ENCODE data around the gene SVIL.
"Not testable (repeated sequence)": the region's sequence is repeated elsewhere in the genome, so short reads cannot be mapped to it uniquely, and the experiment has no call there.

The SVIL gene

DNA sequence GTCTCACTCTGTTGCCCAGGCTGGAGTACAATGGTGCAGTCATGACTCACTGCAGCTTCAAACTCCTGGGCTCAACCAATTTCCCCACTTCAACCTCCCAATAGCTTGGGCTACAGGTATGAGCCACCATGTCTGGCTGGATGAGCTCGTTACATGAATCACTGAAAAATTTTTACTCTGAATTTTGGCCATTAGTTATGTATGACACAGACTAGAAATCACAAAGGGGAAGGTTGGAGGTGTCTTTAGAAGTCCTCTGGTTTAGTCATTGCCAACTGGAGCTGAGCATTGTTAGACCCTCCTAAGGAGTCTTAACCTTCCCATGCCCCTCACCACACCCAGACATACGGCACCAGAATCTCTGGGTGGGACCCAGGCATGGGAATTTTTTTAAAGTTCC, 34.7 kb downstream of the SVIL start:
- DNase-seq, result no peak

DNA sequence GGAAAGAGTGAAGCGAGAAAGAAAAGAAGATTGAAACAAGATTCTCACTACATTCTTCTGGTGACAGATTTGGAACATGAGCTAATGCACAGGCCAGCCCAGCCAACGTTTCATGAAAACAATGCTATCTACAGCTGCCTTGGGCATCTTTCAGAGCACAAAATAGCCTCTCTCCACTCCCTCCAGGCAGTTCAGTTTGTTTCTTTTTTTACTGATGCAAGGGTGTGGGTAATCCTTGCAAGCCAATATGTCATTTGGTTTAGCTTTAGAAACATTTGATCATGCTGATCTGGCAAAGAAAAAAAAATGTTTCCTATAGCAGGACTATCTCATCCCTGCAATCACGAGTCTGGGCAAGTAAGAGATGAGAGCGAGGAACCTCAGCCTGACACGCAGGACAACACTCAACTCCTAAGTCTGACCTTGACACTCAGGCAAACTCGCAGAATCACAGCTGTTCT, 35.9 kb downstream of the SVIL start:
- DNase-seq, result no peak

DNA sequence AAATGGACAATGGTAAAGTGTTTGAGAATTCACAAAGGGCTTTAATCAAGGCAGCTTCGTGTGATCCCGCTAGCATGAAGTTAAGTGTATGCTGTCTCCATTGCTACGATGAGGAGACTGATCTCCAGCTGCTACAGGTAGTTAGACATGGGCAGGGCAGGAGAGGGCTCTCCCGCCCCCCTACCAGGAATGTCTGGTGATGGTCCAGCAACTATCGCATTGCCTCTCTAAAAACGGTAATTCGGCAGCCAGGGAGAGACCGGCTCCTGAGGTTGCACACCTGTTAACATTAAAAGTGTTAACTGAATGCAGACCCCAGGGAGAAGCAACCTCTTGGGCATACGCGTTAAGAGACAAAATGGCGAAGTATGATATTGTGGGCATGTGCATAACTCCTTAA, 37.9 kb downstream of the SVIL start:
- no peak for DNase-seq

DNA sequence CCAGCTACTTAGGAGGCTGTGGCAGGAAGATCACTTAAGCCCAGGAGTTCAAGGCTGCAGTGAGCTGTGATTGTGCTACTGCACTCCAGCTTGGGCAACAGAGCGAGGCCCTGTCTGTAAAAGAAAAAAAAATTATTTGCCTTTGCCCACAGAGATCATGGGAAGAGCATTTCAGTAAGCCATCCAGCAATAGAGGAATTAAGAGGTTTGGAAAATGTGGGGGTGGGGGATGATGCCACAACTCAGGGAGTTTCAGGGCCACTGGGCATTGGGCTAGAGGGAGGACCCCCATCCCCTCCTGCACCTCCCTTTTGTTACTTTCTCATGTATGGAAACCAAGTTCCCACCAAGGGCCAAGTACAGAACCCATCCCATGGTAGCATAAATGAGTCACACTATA, 38.4 kb downstream of the SVIL start:
- no peak for DNase-seq

DNA sequence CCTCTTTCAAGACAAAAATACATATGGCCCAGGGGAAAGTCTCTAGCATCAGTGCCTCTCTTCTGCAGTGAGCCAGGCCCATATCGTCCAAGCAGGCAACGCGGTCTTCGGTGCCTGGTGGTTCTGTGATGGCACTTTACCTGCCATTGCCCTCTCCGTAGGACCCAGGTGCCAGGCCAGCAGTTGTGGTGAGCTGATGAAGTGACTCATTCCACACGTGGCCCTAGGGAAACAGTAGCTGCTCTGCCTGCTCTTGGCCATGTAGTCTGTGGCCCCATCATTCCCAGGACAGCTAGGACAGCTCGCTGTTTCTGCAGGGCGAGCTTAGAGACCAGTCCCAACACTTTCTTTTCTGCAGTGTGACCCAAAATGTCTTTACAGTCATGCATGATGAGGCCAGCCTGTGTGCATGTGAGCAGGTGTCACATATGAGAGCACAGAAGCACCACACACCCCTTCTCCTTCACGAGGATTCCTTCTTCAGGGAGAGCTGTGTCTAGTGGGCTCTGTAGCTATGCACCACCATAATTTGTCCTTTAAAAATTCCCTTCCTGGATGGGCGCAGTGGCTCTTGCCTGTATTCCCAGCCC, 39.0 kb downstream of the SVIL start:
- DNase-seq, result no peak

DNA sequence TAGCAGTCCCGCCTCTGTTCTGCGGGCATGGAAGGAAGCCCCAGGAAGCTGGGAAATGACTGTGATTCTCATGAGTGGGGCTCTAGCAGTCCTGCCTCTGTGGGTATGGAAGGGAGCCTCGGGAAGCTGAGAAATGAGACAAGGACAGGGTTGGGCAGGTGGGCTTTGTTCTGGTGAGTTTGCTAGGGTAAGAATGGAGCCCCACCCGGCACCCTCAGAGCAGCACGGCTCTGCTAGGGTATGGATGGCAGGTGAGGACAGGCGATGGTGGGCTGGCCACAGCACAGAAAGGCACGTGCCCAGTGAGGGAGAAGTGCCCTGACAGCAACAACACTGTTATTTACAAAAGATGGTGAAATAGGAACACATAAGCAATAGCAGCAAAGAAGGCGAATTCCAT, 39.6 kb downstream of the SVIL start:
- no peak for DNase-seq

DNA sequence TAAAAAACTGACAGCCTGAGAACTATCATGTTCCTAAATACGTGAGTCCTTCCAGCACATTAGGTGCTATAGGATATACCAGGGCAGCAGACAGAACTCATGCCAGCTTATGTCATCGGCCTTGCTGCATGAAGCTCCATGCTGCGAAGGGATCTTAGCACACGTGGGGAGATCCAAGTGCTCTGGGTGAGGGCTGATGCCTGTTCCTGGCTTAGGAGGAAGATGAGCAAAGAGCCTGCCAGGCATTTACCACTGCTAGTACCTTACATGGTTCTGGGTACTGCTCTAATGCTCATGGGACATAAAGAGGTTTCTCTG, 43.2 kb downstream of the SVIL start:
- DNase-seq, result no peak

DNA sequence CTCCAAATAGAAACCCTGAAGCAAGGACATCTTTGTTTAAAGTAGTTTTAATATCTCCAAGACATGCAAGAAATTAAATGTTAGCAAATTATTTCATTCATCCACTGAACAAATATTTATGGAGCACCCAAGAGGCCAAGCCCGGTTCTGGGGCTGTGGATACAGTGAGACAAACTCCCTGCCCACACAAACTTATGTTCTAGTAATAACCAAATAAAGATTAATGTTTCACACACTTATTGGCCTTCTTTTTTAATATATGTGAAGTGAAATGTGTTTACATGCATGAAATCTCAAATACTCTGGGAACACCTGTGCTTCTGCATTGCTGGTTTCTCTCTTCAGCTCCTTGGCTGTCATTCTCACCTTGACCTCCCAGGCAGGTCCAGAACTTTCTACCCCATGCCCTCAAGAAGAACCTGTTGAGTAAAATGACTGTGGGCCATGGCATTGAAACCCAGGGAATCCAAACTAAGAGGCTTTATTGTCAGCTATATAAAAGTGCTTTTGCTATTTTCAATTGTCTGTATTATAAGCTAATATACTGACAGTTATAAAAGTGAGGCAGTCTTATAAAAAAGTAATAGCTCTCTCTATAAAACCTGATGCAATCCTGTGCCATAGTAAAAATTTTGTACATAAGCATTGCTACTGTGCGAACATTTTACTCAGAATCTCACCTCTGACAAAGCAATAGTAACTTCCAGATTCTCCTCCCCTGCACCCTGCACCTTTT, 43.7 kb downstream of the SVIL start:
- DNase-seq, result no peak

DNA sequence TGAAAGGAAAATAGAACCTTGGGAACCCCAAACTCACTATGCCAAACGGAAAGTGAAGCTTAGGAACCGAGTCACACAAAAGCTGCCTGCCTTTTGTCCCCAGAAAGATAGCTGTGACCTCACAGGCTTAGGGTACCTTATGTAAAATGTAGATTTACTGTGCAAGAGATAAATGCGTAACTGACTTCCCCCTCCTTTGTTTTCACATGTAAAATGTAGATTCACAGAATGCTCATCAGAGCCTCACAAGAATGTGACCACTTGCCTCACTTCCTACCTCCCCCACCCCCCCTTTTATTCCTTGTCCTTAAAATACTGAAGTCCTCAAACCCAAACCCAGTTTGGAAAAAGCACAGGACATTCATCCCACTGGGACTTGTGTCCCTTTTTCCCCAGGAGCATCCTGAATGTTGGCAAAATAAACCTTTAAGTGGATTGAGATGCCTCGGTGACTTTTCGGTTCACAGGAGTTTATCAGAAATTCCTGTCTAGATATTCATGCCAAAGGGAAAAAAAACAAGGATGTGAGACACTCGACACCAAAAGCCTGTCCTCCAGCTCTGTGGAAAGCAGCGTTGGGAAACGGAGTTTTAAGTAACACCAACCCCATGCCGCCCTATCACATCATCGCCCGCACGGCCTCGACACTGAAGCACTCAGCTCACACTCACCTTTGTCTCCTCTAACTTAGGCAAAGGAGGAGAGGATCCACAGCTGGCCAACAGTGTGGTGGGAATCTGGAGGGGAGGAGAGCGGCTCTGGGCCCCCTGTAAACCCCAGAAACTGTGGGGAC, 45.9 kb downstream of the SVIL start:
- no peak for DNase-seq

DNA sequence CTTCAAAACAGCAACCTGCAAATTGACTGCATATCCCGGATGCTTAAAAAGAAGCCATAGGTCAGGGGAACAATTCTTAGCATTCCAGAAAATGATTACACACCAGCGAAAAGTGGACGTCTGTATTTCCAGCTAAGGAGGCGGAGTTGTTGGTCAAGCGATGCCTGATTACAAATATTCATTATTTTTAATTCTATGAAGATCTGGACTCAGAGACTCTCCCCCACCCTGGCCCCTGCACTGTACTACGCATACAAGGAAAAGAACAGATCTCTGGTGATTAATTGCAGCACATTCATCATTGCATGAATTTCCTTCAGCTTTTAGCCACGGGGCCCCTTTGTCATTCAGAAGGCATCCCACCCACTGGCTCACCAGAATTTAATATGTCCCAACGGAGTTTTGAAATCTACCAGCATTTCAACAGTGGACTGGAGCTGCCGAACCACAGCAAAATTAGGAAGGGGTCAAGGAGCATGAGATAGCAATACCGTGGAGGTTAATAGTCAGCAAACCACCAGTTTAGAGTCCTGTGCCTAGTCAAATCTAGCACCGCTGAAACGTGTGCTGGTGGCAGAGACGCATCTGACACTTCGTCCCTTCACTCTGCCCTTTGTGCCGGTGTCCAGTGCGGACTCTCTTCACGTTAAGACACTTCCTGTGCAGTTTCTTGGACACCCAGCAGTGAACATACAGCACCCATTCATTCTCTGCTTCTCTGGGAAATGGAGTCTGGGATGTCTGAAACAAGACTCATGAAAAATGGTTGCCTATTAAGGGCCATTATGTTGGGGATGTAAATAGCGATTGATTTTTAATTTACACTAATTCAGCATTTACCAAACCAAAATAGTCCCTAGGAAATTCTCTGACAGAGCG, 46.8 kb downstream of the SVIL start:
- DNase-seq, result not testable (repeated sequence)

DNA sequence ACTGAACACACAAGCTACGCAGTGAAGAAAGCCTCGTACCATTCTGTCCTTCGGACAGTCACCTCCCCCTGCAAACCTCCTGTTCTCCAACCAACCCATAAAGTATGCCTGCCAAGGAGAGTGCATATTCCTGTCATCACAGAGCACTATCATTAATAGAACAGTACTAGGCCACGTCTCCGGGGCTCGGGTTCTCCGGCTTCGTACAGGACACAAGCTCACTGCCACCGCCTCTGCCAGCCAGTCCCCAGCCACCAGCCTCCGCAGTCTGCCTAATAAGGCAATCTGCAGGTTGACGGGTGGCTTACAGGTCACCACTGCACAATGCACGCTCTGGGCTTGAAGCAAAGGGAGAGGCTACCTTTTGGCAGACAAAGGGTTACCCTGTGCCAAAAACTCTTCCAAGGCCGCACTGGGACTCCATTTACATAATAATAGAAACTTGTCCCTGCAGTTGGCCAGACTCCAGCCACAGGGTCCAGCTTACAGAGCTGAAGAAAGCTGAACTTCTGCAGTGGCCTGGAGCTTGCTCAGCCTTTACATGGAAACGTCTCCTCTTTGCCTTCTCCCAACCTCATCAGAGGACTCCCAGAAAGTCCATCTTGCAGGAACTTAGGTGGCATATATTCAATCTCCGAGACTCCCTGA, 47.5 kb downstream of the SVIL start:
- DNase-seq, result not testable (repeated sequence)

DNA sequence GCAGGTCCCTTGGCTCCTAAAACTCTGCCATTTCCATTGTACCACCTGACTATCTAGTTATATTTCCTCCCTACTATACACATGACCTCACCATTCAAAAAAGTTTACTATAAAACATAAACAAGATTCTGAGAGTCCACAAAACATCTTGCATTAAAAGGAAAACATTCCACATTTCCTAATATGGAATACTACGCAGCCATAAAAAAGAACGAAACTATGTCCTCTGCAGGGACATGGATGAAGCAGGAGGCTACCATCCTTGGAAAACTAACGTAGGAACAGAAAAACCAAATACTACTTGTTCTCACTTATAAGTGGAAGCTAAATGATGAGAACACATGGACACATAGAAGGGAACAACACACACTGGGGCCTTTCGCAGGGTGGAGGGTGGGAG, 48.3 kb downstream of the SVIL start:
- no peak for DNase-seq

DNA sequence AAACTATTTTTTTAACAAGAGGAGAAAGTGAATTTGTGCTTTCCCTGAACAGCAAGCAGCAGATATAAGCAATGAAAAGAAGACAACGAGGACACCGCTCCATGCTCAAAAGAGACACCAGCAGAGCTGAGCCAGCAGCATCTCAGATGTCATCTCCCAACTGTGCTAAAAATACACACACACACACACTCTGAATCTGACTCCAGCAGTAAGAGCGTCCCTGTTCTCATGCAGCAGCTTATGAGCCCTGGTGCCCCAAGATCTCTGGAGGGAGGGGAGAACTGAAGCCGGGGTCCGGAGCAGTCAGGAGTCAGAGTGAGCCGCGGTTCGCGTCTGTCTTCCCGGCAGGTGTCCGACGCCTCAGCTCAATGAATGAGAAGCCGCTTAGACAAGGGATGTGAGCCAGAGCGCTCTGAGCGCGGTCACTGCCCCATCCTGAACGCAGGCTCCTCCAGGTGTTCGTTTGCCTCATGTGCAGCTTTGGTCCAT, 49.2 kb downstream of the SVIL start:
- no peak for DNase-seq

DNA sequence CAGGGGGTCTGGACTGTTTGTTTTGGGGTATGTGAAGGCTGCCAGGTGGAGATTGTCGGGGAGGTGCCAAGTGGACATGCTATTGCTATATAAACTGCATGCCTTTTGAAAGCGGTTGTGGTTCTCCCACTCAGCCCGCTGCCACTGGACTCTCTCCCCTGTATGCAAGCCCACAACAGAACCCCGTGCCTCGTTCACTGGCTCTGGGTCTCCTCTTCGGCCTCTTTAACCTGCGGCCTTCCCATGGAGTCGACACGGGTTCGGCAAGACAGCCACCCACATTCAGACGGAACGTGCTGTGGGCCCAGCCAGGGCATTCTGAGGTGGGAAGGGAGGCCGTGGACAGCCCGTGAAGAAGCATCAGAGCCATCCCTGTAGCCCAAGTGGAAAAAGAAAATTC, 50.3 kb downstream of the SVIL start:
- no peak for DNase-seq

DNA sequence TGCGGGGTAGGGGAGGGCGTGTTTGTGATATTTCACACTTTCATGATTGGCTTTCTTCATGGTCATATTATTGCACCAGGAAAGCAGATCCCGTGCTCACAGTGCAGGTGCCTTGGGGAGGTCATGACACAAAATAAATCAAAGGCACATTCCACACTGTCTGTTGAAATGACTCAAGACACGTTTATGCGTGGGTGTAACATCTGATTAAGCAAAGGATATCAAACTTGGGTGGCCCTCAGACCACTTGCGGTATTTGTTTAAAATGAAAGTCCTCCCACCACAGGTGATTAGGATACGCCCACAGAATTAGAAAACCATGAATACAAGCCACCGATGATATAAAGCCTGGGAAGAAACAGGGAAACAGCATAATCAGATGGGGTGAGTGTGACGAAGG, 51.1 kb downstream of the SVIL start:
- DNase-seq, result no peak

DNA sequence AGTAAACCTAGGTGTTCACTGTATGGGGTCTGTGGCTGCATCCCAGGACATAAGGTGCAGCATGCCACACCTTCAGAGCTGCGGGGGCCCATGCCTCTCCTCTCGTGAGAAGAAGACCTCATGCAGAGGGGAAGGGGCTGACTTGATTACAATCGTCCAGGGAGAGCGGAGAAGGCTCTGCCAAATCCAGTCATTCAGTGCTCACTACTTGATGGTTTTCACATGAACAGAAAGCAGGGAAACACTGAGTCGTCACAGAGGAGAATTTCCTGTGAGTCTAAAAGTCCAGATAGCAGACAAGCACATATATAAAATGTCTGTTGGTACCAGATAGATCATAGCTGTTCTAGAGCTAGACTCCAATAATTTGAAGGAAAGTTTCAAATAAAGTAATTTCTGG, 52.0 kb downstream of the SVIL start:
- DNase-seq, result not testable (repeated sequence)

DNA sequence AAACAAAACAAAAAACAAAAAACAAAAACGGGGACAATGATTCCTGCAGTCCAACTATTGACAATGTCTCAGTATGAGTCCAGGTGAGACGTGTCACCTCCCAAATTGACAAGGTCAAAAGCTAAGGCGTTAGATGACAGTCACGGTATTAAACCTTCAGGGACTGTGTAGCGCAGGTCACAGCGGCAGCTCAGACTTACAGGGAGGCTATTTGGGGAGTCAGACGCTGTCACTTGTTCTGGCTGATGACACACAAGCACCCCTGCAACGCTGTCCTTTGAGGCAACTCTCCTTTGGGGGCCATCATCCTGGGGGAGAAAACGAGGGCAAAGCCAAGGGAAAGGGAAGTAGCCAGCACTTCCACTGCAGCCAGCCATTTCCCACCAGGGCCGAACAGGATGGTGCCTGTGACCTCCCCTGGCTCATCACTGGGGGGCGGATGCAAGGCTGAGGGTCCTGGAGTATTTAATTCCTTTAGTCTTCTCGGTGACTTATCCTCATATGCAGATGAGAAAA, 55.3 kb downstream of the SVIL start:
- DNase-seq, result no peak

DNA sequence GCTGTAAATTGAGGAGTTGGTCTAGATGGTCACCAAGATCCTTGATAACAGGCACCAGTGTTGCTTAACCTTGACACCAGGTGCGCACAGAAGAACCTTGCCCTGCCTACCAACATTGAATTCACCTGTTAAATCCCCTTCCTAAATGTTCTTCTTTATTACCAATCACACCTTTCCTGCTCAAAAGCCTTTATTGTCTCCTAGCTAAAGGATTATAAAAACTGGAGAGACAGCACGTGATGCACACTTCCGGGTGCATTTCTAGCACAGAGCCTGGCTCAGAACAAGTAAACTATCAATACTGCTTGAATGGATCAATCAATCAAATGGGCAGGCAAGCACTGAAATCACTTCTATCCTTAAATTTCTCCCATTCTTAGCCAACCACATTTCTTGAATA, 56.3 kb downstream of the SVIL start:
- DNase-seq, result no peak

DNA sequence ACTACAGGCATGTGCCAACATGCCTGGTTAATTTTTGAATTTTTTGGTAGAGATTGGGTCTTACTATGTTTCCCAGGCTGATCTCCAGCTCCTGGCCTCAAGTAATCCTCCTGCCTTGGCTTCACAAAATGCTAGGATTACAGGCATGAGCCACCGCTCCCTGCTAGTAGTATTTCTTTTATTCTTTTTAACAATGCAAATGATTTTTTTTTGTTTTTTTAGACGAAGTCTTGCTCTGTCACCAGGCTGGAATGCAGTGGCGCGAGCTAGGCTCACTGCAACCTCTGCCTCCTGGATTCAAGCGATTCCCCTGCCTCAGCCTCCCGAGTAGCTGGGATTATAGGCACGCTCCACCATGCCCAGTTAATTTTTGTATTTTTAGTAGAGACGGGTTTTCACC, 58.1 kb downstream of the SVIL start:
- no peak for DNase-seq

DNA sequence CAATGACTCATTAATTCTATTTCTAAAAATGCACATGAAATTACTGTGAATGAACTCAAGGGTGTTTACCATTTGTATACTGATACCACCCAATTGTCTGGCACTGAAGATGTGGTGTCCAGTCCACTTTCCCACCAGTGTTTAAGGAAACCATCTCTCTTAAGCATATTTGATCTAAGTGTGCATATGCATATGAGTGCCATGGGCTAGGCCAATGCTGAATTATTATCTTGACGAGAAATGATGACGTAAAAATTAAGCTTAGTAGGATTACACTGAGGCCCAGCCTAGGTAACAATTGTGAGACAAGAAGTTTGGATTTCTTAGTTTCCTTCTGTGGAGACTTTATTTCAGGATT, 59.7 kb downstream of the SVIL start:
- no peak for DNase-seq

DNA sequence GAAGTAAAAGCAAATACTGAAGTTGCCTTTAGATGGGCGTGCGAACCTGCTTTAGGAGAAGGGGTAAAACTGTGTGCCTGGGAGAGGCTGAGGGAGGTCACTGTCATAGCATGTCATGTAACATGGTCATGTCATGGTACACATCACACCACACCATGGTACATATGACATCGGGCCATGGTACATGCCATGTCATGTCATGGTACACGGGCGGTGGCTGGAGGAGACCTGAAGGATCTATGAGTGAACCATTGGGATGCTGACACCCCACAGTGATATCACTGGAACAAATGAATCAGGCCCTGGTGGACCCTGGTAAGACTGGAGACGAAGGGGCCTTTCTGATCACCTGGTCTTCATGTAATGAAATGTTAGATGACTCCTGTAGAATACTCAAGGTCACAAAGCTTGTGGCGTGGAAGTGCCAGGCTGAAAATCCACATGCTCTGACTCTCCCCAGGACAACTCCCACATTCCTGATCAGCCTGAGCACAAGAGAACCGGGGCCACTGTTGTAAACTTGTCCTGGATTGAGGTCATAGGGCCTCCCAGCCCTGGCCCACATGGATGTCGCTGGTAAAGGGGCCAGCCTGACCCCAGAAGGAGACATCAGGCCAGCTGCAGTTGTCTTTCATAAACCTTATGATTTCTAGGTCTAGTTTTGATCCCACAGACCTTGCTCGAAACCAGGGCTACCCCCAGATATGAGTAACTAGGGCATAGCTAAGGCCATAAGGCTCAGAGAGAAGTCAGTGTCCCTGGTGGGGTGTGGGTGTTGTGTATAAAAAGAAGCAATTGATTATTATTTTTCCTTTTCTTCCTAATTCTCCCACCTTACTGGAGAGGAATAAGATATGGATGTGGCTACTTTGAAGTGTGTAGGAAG, 60.3 kb downstream of the SVIL start:
- DNase-seq, result not testable (repeated sequence)
